Right renal cortex interstitium (tissue), 3 donors: Measurements from ENCODE around the gene KIAA1549. TPM values are rescaled to one million over a fixed set of nuclear protein-coding genes. Genes with fewer than 3 reads are reported as not detected.
"Not testable (repeated sequence)": the region's sequence is repeated elsewhere in the genome, so short reads cannot be mapped to it uniquely, and the experiment has no call there.

ENCODE experiments used
- DNase-seq, 3 donors: peaks; one replicate each; pipeline ENCODE4 v3.0.0-alpha.2; 2013; ENCODE audit warnings: low read depth in 3 of 3, low spot score in 2 of 3
- polyA plus RNA-seq, 3 donors: library from polyadenylated mRNA; unstranded; fragments of 120-200 nt; gene quantifications; one replicate each; pipeline ENCODE4 v1.2.1, GENCODE V29; 2013; ENCODE audit not compliant: insufficient read length in 3 of 3

The KIAA1549 gene
- polyA plus RNA-seq, 3 donors, result 11.9 to 13.6 (median 12.4) TPM

- DNase-seq, result no peak
Observed at GRCh38 chr7:138822867-138823535, 158.2 kb downstream of the KIAA1549 start.

- no peak for DNase-seq
Observed at GRCh38 chr7:138821912-138822311, 159.3 kb downstream of the KIAA1549 start.

- DNase-seq, result no peak
Observed at GRCh38 chr7:138819625-138820024, 161.6 kb downstream of the KIAA1549 start.

DNA sequence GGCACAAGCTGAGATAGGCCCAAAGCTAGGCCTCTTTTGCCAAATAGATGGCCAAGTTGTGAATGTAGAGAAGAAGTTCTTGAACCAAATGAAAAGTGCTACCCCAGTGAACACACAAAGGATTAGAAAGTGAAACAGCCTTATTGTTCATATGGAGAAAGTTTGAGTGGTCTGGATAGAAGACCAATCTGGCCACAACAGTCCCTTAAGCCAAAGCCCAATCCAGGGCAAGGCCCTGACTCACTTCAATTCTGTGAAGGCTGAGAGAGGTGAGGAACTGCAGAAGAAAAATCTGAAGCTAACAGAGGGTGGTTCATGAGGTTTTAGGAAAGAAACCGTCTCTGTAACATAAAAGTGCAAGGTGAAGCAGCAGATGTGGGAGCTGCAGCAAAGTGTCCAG, 164.5 kb downstream of the KIAA1549 start:
- DNase-seq, result no peak

DNA sequence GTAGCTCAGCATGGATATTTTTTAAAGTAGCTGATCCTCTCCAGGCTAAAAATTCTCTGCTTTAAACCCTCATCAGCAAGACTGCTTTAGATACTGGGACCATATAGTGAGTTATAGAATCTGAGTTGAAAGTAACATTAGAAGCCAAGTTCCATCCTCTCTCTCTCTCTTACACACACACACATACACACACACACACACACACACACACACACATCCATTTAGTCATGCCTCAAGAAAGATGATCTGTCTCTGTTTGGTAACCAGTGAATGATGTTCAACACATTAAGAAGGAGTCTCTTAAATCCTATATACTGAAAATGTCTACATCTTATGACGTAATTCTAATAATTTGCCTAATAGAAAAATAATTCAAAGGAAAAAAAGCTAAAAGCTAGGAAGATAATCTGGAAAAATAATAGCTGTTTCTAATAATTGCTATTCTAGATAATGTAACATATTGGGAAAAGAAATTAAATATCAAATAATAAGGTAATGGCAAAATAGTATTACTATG, 166.3 kb downstream of the KIAA1549 start:
- no peak for DNase-seq

GRCh38 chr7:138813945-138814344, 167.2 kb downstream of the KIAA1549 start:
- no peak for DNase-seq

GRCh38 chr7:138811327-138811726, 169.9 kb downstream of the KIAA1549 start:
- DNase-seq, result not testable (repeated sequence)

DNA sequence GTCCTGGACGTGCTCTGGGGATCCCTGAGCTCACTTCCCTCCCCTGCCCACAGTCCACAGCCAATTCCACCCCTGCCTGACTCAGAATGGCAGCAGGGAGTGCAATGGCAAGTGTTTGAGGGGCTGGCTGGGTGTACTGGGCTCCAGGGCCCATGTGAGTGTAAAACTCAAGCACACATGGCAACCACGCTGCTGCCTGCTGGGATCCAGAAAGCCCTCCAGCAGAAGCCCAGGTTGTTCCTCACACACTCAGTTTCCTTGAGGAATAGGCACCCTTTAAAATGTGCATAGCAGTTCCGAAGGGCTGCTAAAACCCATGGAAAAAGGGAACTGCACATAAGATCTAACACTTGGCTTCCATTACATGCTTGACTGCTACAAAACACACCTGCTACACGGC, 171.8 kb downstream of the KIAA1549 start:
- no peak for DNase-seq

DNA sequence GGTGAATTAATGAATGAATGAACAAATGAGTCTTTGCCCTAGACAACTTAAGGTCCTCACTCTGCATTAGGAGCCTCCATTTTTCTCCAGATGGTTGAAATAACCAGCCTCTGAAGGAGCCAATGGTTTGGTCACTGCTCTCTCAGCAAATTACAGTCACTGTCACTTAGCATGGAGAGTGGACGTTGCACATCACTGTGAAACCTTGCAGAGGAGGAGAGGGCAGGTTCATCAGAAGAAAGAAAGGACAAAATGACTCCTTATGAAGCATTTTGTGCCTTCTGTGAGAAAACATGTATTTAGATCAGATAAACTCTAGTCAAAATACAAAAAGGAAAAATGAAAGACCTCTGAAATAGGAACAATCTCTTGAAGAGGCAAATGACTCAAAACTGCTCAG, 176.6 kb downstream of the KIAA1549 start:
- no peak for DNase-seq

DNA sequence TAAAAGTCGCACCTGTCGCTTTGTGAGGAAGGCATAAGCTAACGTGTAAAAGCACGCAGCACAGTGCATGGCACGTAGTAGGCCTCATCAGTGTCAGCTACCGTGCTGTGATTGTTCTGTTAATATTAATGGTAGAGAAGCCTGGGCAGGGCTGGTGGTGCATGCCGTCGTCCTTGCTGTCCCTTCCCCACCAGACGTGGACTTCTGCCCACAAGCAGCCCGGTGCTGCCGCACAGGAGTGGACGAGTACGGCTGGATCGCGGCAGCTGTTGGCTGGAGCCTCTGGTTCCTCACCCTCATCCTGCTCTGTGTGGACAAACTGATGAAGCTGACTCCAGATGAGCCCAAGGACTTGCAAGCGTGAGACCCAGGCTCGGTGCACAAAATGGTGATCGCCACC, 178.5 kb downstream of the KIAA1549 start:
- no peak for DNase-seq

DNA sequence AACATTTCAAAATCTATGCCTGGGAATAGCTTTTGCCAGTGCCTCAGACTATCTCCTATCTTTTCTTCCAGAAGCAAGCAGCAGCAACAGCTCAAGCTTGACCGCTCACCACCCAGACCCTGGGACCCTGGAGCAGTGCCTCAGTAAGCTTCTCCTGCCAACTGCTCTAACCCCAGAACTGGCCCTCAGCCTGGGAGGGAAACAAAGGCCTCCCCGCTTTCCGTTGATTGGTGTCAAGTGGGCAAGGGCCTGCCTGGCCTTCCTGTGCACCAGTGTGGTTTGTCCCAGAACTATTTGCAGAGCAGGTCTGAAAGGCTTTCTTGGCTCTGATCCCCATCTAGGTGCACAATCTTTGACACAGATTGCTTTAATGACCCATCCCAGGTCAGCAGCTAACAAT, 179.9 kb downstream of the KIAA1549 start:
- DNase-seq, result no peak

DNA sequence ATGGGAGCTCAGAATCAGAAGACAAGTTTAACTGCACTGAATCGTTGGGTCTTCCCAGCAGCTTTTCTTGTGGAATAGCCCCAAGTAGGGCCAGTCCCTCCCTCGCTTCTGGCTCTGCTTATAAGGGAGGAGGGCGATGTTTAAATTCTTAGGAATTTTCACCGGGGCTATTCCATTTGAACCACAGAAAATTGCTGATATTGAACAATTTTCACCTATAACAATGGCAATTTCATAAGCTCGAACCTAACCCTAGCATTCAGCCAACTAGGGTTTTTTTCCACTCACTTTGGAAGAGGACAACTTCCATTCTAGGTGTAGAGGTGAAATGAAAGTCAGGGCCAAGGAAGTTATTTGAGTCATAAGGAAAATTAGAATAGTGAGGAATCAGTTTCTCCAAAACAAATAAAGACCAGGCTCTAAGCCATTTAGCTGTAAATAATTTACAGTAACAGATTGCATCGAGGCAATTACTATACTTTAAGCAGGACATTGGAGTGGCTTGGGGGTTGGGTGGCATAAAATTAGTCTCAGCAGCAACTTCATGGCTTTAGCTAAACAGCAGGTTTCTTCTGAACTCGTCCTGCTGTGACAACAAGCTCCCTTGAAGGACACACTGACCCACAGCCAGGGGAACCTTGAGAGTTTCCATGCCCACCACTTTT, 181.7 kb downstream of the KIAA1549 start:
- DNase-seq, result peak in 1 of 3 donors; percentile 12

GRCh38 chr7:138798836-138799235, 182.4 kb downstream of the KIAA1549 start:
- DNase-seq, result no peak

DNA sequence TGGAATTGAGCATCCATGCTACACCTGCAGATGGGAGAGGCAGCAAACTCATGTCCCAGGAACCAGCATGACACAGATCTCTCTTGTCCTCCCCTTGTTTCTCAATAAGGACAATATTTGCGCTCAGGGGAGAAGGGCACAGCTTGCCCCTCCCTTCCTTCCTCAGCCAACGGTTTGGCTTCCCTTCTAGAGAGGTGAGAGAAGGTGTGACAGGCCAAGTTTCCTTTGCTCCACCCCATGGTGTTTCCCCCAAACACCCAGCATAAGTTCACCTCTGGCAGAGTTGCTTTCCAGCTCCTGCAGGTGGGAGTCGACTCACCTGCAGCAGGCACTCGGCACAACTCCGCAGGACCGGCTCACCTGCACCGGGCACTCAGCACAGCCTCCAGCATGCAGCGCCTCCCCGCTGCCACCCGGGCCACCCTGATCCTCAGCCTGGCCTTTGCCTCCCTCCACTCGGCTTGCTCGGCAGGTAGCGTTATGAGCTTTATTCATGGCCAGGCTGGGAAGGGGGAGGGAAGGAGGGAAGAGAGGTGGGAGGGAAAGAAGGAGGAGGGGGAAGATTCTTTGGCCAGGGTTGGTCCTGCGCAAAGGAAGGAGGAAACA, 183.4 kb downstream of the KIAA1549 start, which contains the start of the genes ATP6V0A4 and TMEM213:
Gene ATP6V0A4 (minus strand): TSS at position 482 of the 606 bp plus-strand sequence. CDS start 26,949 bp downstream, outside the sequence.
Gene TMEM213 (plus strand): TSS at position 280 of the 606 bp plus-strand sequence. CDS start 111 bp downstream, at position 391.
- peak in 1 of 3 donors; percentile 13 for DNase-seq

GRCh38 chr7:138797046-138797445, 184.1 kb downstream of the KIAA1549 start:
- not testable (repeated sequence) for DNase-seq

DNA sequence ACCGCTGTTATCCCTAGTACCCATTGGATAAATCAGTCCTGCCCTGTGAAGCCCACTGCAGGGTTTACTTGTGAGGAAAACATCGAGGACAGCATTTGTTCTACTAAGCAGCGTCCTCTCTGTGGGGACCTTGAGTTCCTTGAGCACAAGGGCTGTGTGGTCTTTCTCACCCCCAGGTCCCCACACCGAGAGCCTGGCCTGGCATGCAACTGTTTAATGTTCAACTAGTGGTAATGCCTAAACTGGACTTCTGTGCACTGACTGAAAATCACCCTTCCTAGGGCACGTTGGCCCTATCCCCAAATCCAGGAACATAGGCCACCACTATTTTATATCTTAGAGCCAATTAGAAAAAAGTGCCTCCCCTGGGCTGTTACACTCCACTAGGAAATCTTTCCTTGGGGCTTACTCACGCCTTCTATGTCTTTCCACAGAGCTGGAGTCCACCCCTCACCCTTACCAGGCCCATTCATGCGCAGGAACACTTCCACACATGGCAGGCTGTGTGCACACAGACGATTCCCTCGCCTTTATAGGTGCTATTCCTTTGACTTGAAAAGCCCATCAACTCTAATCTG, 185.1 kb downstream of the KIAA1549 start:
- DNase-seq, result no peak

- DNase-seq, result no peak
Observed at GRCh38 chr7:138785587-138786437, 195.4 kb downstream of the KIAA1549 start.

DNA sequence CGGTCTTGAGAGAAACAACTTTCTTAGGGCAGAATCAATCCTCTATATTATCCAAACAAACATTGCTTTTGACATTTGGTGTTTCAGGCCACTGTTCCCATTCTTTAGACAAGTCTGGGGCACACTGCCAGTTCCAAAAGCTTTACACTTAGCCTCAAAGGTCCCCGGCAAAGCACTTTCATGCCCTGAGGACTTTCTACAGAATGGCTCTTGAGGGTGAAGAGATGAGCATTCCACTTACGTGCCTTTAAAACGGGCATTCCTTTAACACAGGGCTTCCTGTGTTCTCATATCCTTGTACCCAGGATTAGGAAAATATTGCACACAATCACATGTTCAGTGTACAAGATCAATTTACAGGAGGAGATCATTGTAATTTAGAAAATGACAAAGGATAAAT, 196.5 kb downstream of the KIAA1549 start:
- DNase-seq, result no peak
